Measurements from ENCODE around the gene ZCCHC2.
A peak's percentile ranks its signal among the peaks of the same experiment; 100 is the strongest.

ZCCHC2 gene

GRCh38 chr18:62526098-62527025 lies 3.5 kb downstream of the ZCCHC2 start:
- Histone ChIP-seq H3K4me1 (ENCODE audit: control insufficient read depth, insufficient read depth, low read length) (peaks cover 4% of the 10 kb centered on the region), H3K36me3 (ENCODE audit: control insufficient read depth, insufficient read depth, low read length) (no peaks in the 10 kb centered on the region), H3K4me3 (ENCODE audit: low read depth, low read length) (peak overlapping the region; percentile 76), H3K9me3 (ENCODE audit: control insufficient read depth, insufficient read depth, low read length) (no peaks in the 10 kb centered on the region), H3K27me3 (ENCODE audit: control insufficient read depth, insufficient read depth, low read length) (peaks cover 24% of the 10 kb centered on the region), H3K9ac (ENCODE audit: low read depth, low read length) (no peak overlapping the region)

GRCh38 chr18:62529597-62529996 lies 6.8 kb downstream of the ZCCHC2 start:
- Histone ChIP-seq H3K36me3 (ENCODE audit: control insufficient read depth, insufficient read depth, low read length) (no peaks in the 10 kb centered on the region), H3K9me3 (ENCODE audit: control insufficient read depth, insufficient read depth, low read length) (no peaks in the 10 kb centered on the region), H3K4me1 (ENCODE audit: control insufficient read depth, insufficient read depth, low read length) (peaks cover 4% of the 10 kb centered on the region), H3K27me3 (ENCODE audit: control insufficient read depth, insufficient read depth, low read length) (peaks cover 17% of the 10 kb centered on the region), H3K9ac (ENCODE audit: low read depth, low read length) (no peak overlapping the region), H3K4me3 (ENCODE audit: low read depth, low read length) (no peak overlapping the region)

DNA sequence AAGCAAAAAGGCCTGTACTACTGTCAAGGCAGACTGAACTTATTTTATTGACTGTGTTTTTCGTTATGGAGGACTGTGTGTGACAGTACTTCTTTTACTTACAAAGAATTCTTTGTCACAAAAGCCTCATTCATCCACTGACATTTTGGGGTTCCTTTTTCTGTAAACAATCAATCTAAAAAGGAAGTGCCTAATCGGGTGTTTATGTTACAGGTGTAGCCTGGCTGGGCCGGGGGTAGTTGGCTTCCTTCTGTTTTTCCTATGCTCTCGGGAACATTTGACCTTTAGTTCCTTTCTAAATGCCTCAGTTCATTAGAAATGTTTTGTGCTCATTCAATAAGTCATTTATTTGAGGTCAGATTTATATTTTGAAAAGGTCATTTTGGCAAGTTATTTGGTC lies 8.3 kb downstream of the ZCCHC2 start:
- Histone ChIP-seq H3K9me3 (ENCODE audit: control insufficient read depth, insufficient read depth, low read length) (no peaks in the 10 kb centered on the region), H3K36me3 (ENCODE audit: control insufficient read depth, insufficient read depth, low read length) (no peaks in the 10 kb centered on the region), H3K27me3 (ENCODE audit: control insufficient read depth, insufficient read depth, low read length) (peaks cover 3% of the 10 kb centered on the region), H3K9ac (ENCODE audit: low read depth, low read length) (peak overlapping the region; percentile 3), H3K4me3 (ENCODE audit: low read depth, low read length) (no peak overlapping the region), H3K4me1 (ENCODE audit: control insufficient read depth, insufficient read depth, low read length) (no peaks in the 10 kb centered on the region)

GRCh38 chr18:62531931-62532330 lies 9.1 kb downstream of the ZCCHC2 start:
- Histone ChIP-seq H3K4me3 (ENCODE audit: low read depth, low read length) (no peak overlapping the region), H3K27me3 (ENCODE audit: control insufficient read depth, insufficient read depth, low read length) (no peaks in the 10 kb centered on the region), H3K9ac (ENCODE audit: low read depth, low read length) (no peak overlapping the region), H3K36me3 (ENCODE audit: control insufficient read depth, insufficient read depth, low read length) (no peaks in the 10 kb centered on the region), H3K9me3 (ENCODE audit: control insufficient read depth, insufficient read depth, low read length) (no peaks in the 10 kb centered on the region), H3K4me1 (ENCODE audit: control insufficient read depth, insufficient read depth, low read length) (no peaks in the 10 kb centered on the region)

DNA sequence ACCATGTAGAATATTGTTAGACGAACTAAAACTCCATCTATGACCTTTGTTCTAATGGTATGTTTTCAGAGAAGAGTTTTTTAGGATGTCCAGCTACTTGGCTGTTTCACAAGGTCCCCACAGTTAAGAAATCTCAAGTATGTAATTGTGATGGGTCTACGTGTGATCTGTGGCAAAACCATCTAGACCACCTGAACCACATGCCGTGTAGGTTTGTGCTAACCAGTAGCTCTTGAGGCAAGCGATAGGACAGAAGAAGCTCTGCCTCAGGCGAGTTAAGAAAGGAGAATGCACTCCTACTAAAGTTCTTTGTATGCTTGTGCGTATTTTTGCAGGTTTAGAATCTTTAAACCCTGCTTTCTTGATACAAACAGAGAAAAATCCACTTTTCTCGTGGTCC lies 13.2 kb downstream of the ZCCHC2 start:
- no peaks in the 10 kb centered on the region for H3K9me3 ChIP-seq (ENCODE audit: control insufficient read depth, insufficient read depth, low read length)
- no peak overlapping the region for H3K4me3 ChIP-seq (ENCODE audit: low read depth, low read length)
- H3K9ac ChIP-seq (ENCODE audit: low read depth, low read length) = no peak overlapping the region
- no peaks in the 10 kb centered on the region for H3K4me1 ChIP-seq (ENCODE audit: control insufficient read depth, insufficient read depth, low read length)
- H3K27me3 ChIP-seq (ENCODE audit: control insufficient read depth, insufficient read depth, low read length) = no peaks in the 10 kb centered on the region
- H3K36me3 ChIP-seq (ENCODE audit: control insufficient read depth, insufficient read depth, low read length) = no peaks in the 10 kb centered on the region

- H3K9ac ChIP-seq (ENCODE audit: low read depth, low read length) = no peak overlapping the region
- H3K4me3 ChIP-seq (ENCODE audit: low read depth, low read length) = no peak overlapping the region
Observed at GRCh38 chr18:62537042-62537894, 14.4 kb downstream of the ZCCHC2 start.

GRCh38 chr18:62537946-62538345 lies 15.1 kb downstream of the ZCCHC2 start:
- H3K4me3 ChIP-seq (ENCODE audit: low read depth, low read length) = no peak overlapping the region
- H3K27me3 ChIP-seq (ENCODE audit: control insufficient read depth, insufficient read depth, low read length) = no peaks in the 10 kb centered on the region
- H3K9ac ChIP-seq (ENCODE audit: low read depth, low read length) = no peak overlapping the region
- no peaks in the 10 kb centered on the region for H3K9me3 ChIP-seq (ENCODE audit: control insufficient read depth, insufficient read depth, low read length)
- H3K4me1 ChIP-seq (ENCODE audit: control insufficient read depth, insufficient read depth, low read length) = no peaks in the 10 kb centered on the region
- H3K36me3 ChIP-seq (ENCODE audit: control insufficient read depth, insufficient read depth, low read length) = no peaks in the 10 kb centered on the region

More at GRCh38 chr18:62537042-62537894, 14.4 kb downstream of the ZCCHC2 start:
- Histone ChIP-seq H3K4me1 (ENCODE audit: control insufficient read depth, insufficient read depth, low read length) (no peaks in the 10 kb centered on the region), H3K27me3 (ENCODE audit: control insufficient read depth, insufficient read depth, low read length) (no peaks in the 10 kb centered on the region), H3K36me3 (ENCODE audit: control insufficient read depth, insufficient read depth, low read length) (no peaks in the 10 kb centered on the region), H3K9me3 (ENCODE audit: control insufficient read depth, insufficient read depth, low read length) (no peaks in the 10 kb centered on the region)

DNA sequence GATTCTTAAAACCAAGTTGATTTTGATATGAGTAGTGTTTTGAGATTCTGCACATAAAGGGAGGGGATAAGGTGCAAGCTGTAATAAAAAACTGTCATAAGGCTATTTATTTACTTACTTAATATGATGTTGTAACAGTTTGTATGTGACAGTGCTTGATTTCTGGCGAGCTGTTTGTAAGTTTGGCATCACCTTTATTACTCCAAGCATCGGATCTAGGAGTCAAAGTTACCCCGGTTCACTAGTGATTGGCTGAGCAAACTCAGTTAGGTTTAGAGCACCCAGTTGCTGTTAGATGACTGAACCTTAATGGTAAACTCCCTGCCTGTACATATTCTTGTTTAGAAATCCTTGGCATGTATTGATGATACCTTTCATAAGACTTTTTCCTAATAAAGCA lies 16.1 kb downstream of the ZCCHC2 start:
- no peaks in the 10 kb centered on the region for H3K9me3 ChIP-seq (ENCODE audit: control insufficient read depth, insufficient read depth, low read length)
- no peak overlapping the region for H3K4me3 ChIP-seq (ENCODE audit: low read depth, low read length)
- H3K4me1 ChIP-seq (ENCODE audit: control insufficient read depth, insufficient read depth, low read length) = no peaks in the 10 kb centered on the region
- no peak overlapping the region for H3K9ac ChIP-seq (ENCODE audit: low read depth, low read length)
- H3K36me3 ChIP-seq (ENCODE audit: control insufficient read depth, insufficient read depth, low read length) = peaks cover under 1% of the 10 kb centered on the region
- H3K27me3 ChIP-seq (ENCODE audit: control insufficient read depth, insufficient read depth, low read length) = no peaks in the 10 kb centered on the region

DNA sequence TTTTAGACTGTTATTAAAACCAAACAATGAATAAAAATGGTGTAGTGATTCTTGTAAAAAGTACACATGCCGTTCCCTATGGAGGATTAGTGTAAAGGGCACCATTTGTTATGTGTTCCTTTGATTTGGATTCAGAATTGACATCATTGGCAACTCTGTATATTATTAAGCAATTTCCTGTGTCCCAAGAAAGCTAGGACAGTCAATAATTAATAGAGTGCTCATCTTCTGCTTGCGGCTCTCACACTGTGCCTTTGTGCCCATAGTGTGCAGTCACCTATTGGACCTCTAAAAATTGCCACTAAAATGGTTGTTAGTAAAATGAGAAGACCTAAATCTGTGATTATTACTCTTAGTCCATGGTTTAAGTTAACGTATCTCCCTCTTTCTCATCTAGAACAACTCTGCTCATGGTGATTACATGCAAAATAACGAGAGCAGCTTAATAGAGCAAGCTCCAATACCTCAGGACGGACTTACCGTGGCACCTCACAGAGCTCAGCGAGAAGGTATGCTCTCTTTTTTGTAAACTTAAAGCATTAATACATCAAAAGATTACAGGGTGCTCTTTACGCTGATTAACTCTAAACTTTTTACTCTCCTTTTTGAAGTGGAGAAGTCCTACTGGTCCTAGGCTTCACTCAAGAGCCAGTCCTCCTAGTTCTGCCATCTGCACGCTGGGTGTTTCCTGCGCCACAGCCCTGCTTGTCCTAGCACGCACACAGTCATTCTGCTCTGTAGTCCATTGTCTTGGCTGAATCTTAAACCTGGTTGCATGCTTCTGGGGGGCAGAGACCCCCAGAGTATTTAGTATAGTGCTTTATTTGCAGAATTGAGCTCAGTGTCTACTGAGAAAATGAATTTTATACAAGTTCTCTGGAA lies 16.7 kb downstream of the ZCCHC2 start:
- Histone ChIP-seq H3K36me3 (ENCODE audit: control insufficient read depth, insufficient read depth, low read length) (peaks cover 3% of the 10 kb centered on the region), H3K9ac (ENCODE audit: low read depth, low read length) (no peak overlapping the region), H3K9me3 (ENCODE audit: control insufficient read depth, insufficient read depth, low read length) (no peaks in the 10 kb centered on the region), H3K4me3 (ENCODE audit: low read depth, low read length) (no peak overlapping the region), H3K27me3 (ENCODE audit: control insufficient read depth, insufficient read depth, low read length) (no peaks in the 10 kb centered on the region), H3K4me1 (ENCODE audit: control insufficient read depth, insufficient read depth, low read length) (no peaks in the 10 kb centered on the region)

DNA sequence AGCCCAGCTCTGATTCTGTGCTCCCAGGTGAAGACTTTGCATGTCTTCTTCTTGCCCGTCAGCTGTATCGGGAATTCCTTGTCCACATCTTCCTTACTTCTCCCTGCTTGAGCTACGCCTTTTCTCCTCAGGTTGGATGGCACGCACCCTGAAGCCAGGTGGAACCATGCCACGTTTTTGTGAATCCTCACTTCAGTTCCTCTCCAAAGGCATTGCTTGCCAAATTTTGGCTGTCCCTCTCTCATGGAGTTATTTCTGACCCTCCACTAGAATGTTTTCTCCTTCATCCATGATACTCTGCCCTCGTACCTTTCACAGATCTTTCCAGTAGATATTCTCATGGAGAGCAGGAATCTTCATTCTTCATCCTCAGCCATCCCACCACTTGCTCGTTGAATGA lies 20.2 kb downstream of the ZCCHC2 start:
- no peaks in the 10 kb centered on the region for H3K4me1 ChIP-seq (ENCODE audit: control insufficient read depth, insufficient read depth, low read length)
- peaks cover 3% of the 10 kb centered on the region for H3K36me3 ChIP-seq (ENCODE audit: control insufficient read depth, insufficient read depth, low read length)
- H3K9ac ChIP-seq (ENCODE audit: low read depth, low read length) = no peak overlapping the region
- H3K27me3 ChIP-seq (ENCODE audit: control insufficient read depth, insufficient read depth, low read length) = no peaks in the 10 kb centered on the region
- no peaks in the 10 kb centered on the region for H3K9me3 ChIP-seq (ENCODE audit: control insufficient read depth, insufficient read depth, low read length)
- no peak overlapping the region for H3K4me3 ChIP-seq (ENCODE audit: low read depth, low read length)

DNA sequence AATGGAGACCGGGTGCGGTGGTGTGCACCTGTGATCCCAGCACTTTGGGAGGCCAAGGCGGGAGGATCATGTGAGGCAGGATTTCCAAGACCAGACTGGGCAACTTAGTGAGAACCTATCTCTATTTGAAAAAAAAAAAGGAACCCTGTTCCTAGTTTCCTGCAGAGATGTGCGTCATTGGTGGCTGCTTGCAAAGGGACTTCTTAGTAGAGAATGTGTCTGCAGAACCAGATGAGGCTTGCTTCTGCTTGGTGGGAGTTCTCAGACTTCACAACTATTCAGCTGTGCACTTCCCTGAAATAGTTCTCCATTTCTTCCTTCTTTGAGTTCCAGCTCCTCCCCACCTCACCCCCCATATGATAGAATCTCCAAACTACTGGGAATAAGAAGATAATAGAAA lies 22.3 kb downstream of the ZCCHC2 start:
- no peaks in the 10 kb centered on the region for H3K27me3 ChIP-seq (ENCODE audit: control insufficient read depth, insufficient read depth, low read length)
- no peaks in the 10 kb centered on the region for H3K9me3 ChIP-seq (ENCODE audit: control insufficient read depth, insufficient read depth, low read length)
- peaks cover 3% of the 10 kb centered on the region for H3K36me3 ChIP-seq (ENCODE audit: control insufficient read depth, insufficient read depth, low read length)

More for the DNA sequence above, 22.3 kb downstream of the ZCCHC2 start:
- no peak overlapping the region for H3K9ac ChIP-seq (ENCODE audit: low read depth, low read length)
- no peak overlapping the region for H3K4me3 ChIP-seq (ENCODE audit: low read depth, low read length)
- H3K4me1 ChIP-seq (ENCODE audit: control insufficient read depth, insufficient read depth, low read length) = no peaks in the 10 kb centered on the region

Data from iPS-15b (cell line).